HG03558 (cell line): ENCODE measurements around the gene GRPEL2.
"Not testable (repeated sequence)": the region's sequence is repeated elsewhere in the genome, so short reads cannot be mapped to it uniquely, and the experiment has no call there.

Source experiments
- ATAC-seq: cut with Tn5 transposase; IDR thresholded peaks from one replicate; pipeline ENCODE4 v1.9.1; 2021; ENCODE audit warnings: moderate number of reproducible peaks; ENCODE audit not compliant: unreplicated experiment; ENCODE audit errors: extremely low read depth

Gene GRPEL2

DNA sequence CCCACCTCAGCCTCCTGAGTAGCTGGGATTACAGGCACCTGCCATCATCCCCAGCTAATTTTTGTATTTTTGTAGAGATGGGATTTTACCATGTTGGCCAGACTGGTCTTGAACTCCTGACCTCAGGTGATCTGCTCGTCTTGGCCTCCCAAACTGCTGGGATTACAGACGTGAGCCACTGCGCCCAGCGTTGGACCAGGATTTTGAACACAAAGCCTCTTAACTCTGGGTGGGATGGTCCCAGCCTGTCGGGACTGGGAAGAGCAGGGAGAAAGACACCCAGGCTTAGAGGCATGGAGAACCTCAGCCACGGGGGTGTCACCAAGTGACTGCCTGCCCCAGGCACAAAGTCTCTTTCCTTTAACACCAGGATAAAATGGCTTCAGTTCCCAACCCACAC lies 45.8 kb downstream of the GRPEL2 start:
- ATAC-seq = not testable (repeated sequence)

DNA sequence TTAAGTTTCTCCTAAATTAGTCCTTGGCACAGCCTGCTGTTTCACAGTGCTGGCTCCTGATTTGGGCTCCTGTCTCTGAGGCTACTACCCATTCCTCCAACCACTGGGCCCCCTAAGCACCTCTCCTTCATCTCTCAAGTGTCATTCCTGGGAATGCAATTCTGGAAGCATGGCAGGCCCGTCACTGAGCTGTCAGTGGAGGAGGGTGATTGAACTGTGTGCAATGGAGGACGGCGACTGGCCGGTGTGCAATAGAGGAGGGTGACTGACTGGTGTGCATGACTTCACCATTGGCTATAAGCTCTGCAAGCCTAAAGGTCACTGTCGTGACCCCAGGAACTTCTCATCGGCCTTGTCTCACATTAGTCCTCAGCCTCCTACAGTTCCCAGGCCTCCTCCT lies 46.2 kb downstream of the GRPEL2 start:
- no peak for ATAC-seq

DNA sequence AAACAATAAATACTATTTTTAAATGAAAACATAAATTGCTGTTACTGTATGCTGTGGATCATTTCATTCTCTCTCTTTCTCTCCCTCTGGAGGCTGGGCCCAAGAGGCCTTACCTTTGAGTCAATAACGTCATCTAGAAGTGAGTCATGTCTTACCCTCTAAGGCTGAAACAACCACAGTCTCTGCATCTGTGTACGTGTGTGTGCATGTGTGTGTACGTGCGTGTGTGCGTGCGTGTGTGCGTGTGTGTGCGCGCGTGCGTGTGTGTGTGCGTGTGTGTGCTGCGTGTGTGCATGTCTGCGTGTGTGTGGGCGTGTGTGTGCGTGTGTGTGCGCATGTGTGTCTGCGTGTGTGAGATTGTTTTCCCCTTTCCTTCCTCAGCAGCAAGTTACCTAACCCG lies 47.4 kb downstream of the GRPEL2 start:
- no peak for ATAC-seq

DNA sequence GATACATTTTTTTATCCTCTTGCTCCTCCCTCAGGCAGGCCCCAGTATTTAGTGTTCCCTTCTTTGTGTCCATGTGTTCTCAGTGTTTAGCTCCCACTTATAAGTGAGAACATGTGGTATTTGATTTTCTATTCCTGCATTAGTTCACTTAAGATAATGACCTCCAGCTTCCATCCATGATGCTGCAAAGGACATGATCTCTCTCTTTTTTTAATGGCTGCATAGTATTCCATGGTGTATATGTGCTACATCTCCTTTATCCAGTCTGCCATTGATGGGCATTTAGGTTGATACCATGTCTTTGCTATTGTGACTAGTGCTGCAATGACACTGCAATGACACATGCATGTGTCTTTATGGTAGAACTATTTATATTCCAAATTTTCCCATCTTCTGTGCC lies 49.7 kb downstream of the GRPEL2 start:
- ATAC-seq = not testable (repeated sequence)

DNA sequence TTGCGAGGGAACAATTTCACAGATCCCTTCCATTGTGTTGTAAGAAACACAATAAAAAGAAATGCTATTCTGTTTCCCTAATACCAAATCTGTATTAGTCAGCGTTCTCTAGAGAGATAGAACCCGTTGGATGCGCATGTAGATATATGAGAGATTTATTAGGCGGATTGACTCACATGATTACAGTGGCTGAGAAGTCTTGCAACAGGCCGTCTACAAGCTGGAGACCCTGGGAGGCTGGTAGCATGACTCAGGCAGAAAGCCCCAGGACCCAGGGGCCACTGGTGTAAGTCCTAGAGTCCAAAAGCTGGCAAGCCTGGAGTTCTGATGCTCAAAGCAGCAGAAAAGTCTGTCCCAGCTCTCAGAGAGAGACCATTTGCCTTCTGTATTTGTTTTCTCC lies 52.2 kb downstream of the GRPEL2 start:
- ATAC-seq = no peak

DNA sequence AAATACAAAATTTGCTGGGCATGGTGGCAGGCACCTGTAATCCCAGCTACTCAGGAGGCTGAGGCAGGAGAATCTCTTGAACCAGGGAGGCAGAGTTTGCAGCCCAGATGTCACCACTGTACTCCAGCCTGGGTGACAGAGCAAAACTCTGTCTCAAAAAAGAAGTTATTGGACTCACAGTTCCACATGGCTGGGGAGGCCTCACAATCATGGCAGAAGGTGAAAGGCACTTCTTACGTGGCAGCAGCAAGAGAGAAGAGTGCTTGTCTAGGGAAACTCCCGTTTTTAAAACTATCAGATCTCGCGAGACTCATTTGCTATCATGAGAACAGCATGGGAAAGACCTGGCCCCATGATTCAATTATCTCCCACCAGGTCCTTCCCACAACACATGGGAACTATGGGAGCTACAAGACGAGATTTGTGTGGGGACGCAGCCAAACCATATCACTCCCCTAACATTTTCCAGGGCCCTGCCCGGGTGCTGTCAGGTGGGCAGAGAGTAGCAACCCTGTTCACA lies 53.5 kb downstream of the GRPEL2 start:
- not testable (repeated sequence) for ATAC-seq

DNA sequence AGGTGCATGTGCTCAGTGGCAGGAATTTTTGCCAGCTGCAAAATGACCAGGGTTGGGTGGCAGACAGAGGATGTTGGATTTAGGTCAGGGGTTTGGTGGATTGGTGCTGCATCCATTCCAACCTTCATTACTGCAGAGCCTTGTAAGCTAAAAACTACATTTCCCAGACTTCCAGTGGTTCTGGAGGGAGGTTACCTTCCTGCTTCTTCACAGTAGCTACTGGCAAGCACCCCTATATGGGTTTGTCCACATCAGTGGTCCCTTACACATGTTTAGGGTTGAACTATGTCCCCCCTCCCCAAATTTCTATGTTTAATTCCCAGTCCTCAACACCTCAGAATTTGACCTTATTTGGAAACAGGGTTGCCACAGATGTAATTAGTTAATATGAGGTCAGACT lies 54.5 kb downstream of the GRPEL2 start:
- no peak for ATAC-seq

DNA sequence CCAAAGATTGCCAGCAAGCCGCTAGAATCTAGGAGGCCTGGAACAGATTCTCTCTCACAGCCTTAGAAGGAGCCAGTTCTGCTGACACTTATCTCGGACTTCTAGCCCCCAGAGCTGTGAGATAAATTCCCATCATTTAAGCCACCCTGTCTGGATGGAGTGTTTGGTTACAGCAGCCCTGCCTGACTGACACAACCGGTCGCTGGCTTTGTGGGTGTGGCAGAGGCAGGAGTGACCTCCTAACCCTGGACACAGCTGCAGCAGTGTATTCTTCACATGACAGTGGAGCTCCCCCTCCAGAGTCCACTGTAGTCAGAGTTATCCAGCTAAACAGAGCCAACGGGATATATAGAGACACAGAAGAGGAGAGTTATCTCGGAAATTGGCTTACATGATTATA lies 55.0 kb downstream of the GRPEL2 start:
- no peak for ATAC-seq

DNA sequence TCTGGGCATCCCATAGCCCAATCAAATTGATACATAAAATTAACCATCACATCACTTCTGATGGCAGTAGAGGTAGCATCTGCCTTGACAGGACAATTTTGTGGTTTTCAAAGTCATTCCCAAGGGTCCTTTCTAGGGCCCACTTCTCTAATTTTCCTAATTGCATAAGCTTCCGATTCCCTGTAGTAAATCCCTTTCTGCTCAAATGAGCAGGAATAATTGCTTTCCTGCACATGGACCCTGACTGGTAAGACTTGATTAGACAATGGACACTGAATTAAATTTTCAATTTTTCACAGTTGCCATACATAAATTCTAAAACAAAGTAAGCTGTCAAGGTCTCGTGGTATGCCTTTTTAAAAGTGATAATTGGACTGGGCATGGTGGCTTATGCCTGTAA lies 55.8 kb downstream of the GRPEL2 start:
- ATAC-seq = no peak

DNA sequence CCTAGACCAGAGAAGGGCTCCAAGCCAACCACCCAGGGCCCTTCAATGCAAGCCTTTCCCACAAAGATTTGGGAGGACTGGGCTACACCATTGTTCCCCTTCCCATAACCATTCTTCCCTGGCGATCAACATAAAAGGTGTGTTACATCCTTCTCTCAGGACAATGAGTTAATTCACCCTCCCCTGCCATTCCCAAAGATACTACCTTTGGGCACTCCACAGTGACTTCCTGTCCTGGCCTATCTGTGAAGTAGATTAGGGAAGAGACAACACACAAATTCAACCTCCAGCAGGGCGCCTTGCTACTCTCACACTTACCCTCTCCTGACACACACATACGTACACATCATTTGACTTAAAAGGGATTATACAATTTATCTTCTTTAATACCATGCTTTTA lies 57.0 kb downstream of the GRPEL2 start:
- no peak for ATAC-seq
